Skeletal muscle tissue (tissue), 4 donors: Measurements from ENCODE around the gene GUK1. TPM values are rescaled to one million over a fixed set of nuclear protein-coding genes. Genes with fewer than 3 reads are reported as not detected.

Experiments
- H3K27ac ChIP-seq: one replicate; pipeline ENCODE4 v1.7.0; 2013; ENCODE audit warnings: mild to moderate bottlenecking, low read depth, low read length, inconsistent platforms
- H3K27me3 ChIP-seq, 3 donors: one replicate each; pipeline ENCODE4 v1.7.0; 2013; ENCODE audit warnings: low read length in 3 of 3; ENCODE audit not compliant: control insufficient read depth in 3 of 3, insufficient read depth in 3 of 3
- H3K36me3 ChIP-seq, 3 donors: one replicate each; pipeline ENCODE4 v1.7.0; 2013; ENCODE audit warnings: low read length in 3 of 3; ENCODE audit not compliant: control insufficient read depth in 3 of 3, insufficient read depth in 3 of 3
- H3K4me1 ChIP-seq, 3 donors: one replicate each; pipeline ENCODE4 v1.7.0; 2013; ENCODE audit warnings: low read length in 3 of 3, mild to moderate bottlenecking in 3 of 3; ENCODE audit not compliant: control insufficient read depth in 3 of 3, insufficient read depth in 3 of 3
- H3K4me3 ChIP-seq, 3 donors: one replicate each; pipeline ENCODE4 v1.7.0; 2013; ENCODE audit warnings: low read length in 3 of 3
- H3K9ac ChIP-seq, 3 donors: one replicate each; pipeline ENCODE4 v1.7.0; 2013; ENCODE audit warnings: low read length in 3 of 3, mild to moderate bottlenecking in 3 of 3, moderate library complexity in 2 of 3, low read depth in 1 of 3
- H3K9me3 ChIP-seq, 3 donors: one replicate each; pipeline ENCODE4 v1.7.0; 2013; ENCODE audit warnings: low read length in 3 of 3; ENCODE audit not compliant: control insufficient read depth in 3 of 3
- total RNA-seq: library from RNA; depleted of rRNA; stranded (reverse); fragments of >200 nt; gene quantifications from one replicate; pipeline ENCODE4 v1.2.3, GENCODE V29; 2014
- donor health status: Osteomylitis.

GUK1 gene
- total RNA-seq, 1 donor from 2014 or later = 165 TPM

- no peaks in the 10 kb centered on the region for H3K27me3 ChIP-seq
- peaks cover 8 to 11% (median 8%) of the 10 kb centered on the region in 3 donors for H3K36me3 ChIP-seq
- no peak overlapping the region for H3K27ac ChIP-seq
- peaks cover 0 to 15% (median 11%) of the 10 kb centered on the region in 3 donors for H3K4me1 ChIP-seq
- H3K9me3 ChIP-seq = no peaks in the 10 kb centered on the region
- H3K9ac ChIP-seq = no peak overlapping the region
- H3K4me3 ChIP-seq = no peak overlapping the region
Observed at GRCh38 chr1:228174482-228175315, 34.6 kb downstream of the GUK1 start.

GRCh38 chr1:228175316-228176023, 35.4 kb downstream of the GUK1 start:
- H3K36me3 ChIP-seq = peaks cover 8 to 11% (median 8%) of the 10 kb centered on the region in 3 donors
- no peak overlapping the region for H3K4me3 ChIP-seq
- H3K4me1 ChIP-seq = peaks cover 0 to 15% (median 11%) of the 10 kb centered on the region in 3 donors
- no peak overlapping the region for H3K9ac ChIP-seq
- no peaks in the 10 kb centered on the region for H3K9me3 ChIP-seq
- no peaks in the 10 kb centered on the region for H3K27me3 ChIP-seq
- no peak overlapping the region for H3K27ac ChIP-seq

GRCh38 chr1:228176024-228176395, 35.9 kb downstream of the GUK1 start:
- Histone ChIP-seq H3K4me3 (no peak overlapping the region), H3K9me3 (no peaks in the 10 kb centered on the region), H3K9ac (no peak overlapping the region), H3K36me3 (peaks cover 8 to 11% (median 8%) of the 10 kb centered on the region in 3 donors), H3K27ac (no peak overlapping the region), H3K4me1 (peaks cover under 1 to 18% (median 12%) of the 10 kb centered on the region in 3 donors), H3K27me3 (no peaks in the 10 kb centered on the region)

GRCh38 chr1:228176461-228177182, 36.5 kb downstream of the GUK1 start:
- H3K27me3 ChIP-seq = no peaks in the 10 kb centered on the region
- no peak overlapping the region for H3K9ac ChIP-seq
- H3K36me3 ChIP-seq = peaks cover 8 to 11% (median 8%) of the 10 kb centered on the region in 3 donors
- no peaks in the 10 kb centered on the region for H3K9me3 ChIP-seq
- H3K27ac ChIP-seq = no peak overlapping the region
- peaks cover 7 to 24% (median 17%) of the 10 kb centered on the region in 3 donors for H3K4me1 ChIP-seq
- no peak overlapping the region for H3K4me3 ChIP-seq

- Histone ChIP-seq H3K4me3 (no peak overlapping the region), H3K27ac (no peak overlapping the region), H3K36me3 (peaks cover 8 to 11% (median 8%) of the 10 kb centered on the region in 3 donors), H3K4me1 (peaks cover 11 to 29% (median 20%) of the 10 kb centered on the region in 3 donors), H3K27me3 (no peaks in the 10 kb centered on the region), H3K9ac (no peak overlapping the region), H3K9me3 (no peaks in the 10 kb centered on the region)
Observed at GRCh38 chr1:228177183-228177475, 37.0 kb downstream of the GUK1 start.

GRCh38 chr1:228177721-228178710, 37.9 kb downstream of the GUK1 start:
- Histone ChIP-seq H3K4me1 (peaks cover 11 to 21% (median 15%) of the 10 kb centered on the region in 3 donors), H3K27ac (no peak overlapping the region), H3K9me3 (no peaks in the 10 kb centered on the region), H3K4me3 (no peak overlapping the region), H3K9ac (peak overlapping the region in 1 of 3 donors; percentile 21), H3K27me3 (no peaks in the 10 kb centered on the region), H3K36me3 (peaks cover 8 to 11% (median 8%) of the 10 kb centered on the region in 3 donors)

GRCh38 chr1:228178737-228179684, 38.9 kb downstream of the GUK1 start:
- H3K4me1 ChIP-seq = peaks cover 9 to 13% (median 11%) of the 10 kb centered on the region in 3 donors
- no peaks in the 10 kb centered on the region for H3K27me3 ChIP-seq
- peaks cover 8 to 11% (median 8%) of the 10 kb centered on the region in 3 donors for H3K36me3 ChIP-seq
- no peaks in the 10 kb centered on the region for H3K9me3 ChIP-seq
- peak overlapping the region; percentile 30 for H3K27ac ChIP-seq
- H3K9ac ChIP-seq = peak overlapping the region in 1 of 3 donors; percentile 21
- H3K4me3 ChIP-seq = no peak overlapping the region

- Histone ChIP-seq H3K36me3 (peaks cover 3 to 8% (median 4%) of the 10 kb centered on the region in 3 donors), H3K9me3 (no peaks in the 10 kb centered on the region), H3K27ac (no peak overlapping the region), H3K4me3 (no peak overlapping the region), H3K27me3 (no peaks in the 10 kb centered on the region), H3K9ac (no peak overlapping the region), H3K4me1 (peaks cover 9 to 13% (median 11%) of the 10 kb centered on the region in 3 donors)
Observed at GRCh38 chr1:228180271-228180958, 40.3 kb downstream of the GUK1 start.
